Measurements from ENCODE around the gene PTPRN2. TPM values are rescaled to one million over a fixed set of nuclear protein-coding genes. Genes with fewer than 3 reads are reported as not detected.

Gene PTPRN2
- total RNA-seq, 1 donor from 2014 or later = 2.4 TPM

GRCh38 chr7:158403013-158403821, 184.4 kb downstream of the PTPRN2 start:
- DNase-seq (ENCODE audit: low read depth in 2 of 2) = no peak

DNA sequence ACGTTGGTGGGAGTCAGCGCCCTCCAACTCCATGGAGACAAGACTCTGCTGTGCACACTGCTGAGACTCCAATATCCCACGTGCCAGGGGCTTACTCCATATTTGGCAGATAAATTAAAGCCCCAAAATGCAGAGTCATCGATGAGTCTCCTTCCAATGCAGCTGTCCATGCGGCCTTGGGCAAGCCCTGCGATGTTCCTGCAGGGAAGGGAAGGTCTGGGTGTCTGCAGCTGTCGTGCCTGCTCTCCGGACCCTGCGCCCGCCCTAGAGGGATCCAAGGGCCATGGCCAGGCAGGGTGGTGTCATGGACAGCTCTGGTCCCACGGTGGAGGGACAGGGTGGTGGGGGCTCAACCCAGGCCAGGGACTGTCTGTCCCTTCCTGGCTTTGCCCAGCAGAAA, 185.2 kb downstream of the PTPRN2 start:
- no peak for DNase-seq (ENCODE audit: low read depth in 2 of 2)

DNA sequence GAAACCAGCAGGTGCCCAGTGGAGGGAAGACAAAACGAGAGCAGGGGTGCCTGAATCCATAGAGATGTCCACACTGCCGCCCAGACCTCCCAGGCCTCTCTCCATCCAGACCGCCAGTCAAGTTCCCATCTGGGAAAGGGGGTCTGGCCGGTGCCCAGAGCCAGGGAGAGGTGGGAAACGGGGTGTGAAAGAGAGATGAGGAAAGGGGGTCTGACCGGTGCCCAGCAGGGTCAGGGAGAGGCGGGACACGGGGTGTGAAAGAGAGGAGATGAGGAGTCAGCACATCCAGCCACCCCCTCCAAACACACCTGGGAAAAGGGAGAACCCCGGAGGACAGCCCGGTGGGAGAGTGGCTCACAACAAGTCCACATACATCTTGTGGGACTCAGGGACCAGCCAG, 185.8 kb downstream of the PTPRN2 start:
- DNase-seq (ENCODE audit: low read depth in 2 of 2) = no peak

GRCh38 chr7:158401295-158401694, 186.3 kb downstream of the PTPRN2 start:
- DNase-seq (ENCODE audit: low read depth in 2 of 2) = no peak

GRCh38 chr7:158400601-158401225, 186.9 kb downstream of the PTPRN2 start:
- no peak for DNase-seq (ENCODE audit: low read depth in 2 of 2)

GRCh38 chr7:158399762-158400161, 187.9 kb downstream of the PTPRN2 start:
- DNase-seq (ENCODE audit: low read depth in 2 of 2) = no peak

GRCh38 chr7:158398750-158399149, 188.9 kb downstream of the PTPRN2 start:
- DNase-seq (ENCODE audit: low read depth in 2 of 2) = no peak

- DNase-seq (ENCODE audit: low read depth in 2 of 2) = no peak
These were observed 189.7 kb downstream of the PTPRN2 start for GRCh38 chr7:158397885-158398284.

DNA sequence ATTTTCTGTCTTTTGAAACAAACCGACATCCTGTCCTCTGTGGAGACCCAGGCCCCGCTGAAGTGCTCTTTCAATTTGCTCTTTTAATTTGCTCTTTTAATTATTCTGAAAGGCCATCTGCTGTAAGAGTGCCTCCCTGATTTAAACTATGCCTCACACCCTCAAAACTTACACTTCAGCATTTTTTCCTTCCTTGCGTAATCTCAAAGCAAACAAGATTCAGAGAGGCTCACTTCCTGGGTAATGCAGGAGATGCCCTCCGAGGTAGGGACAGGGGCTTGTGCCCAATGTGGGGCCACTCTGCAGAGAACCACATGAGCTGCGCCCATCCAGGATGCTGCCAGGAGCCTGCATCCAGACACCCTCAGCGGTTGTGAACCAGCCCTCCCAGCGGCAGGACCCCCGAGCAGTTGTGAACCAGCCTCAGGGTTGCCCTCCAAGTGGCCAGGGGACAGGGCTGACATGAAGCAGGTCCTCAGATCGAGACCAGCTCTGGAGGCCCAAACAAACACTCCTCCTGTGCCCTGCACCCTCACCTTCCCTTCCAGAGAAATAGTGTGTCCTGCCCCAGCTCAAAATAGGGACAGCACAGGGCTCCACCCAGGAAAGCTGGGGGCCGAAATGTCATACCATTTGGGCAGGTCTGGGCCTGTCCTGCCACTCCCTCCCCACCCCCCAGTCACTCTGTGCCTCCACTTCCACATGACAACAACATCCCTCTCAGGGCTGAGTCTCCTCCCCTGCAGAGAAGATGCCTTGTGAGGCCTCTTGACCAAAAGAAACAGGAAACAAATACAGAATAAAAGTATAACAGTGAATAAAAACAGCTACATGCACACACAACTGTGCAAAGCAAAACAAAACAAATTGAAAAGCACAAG, 190.4 kb downstream of the PTPRN2 start:
- DNase-seq (ENCODE audit: low read depth in 2 of 2) = no peak

DNA sequence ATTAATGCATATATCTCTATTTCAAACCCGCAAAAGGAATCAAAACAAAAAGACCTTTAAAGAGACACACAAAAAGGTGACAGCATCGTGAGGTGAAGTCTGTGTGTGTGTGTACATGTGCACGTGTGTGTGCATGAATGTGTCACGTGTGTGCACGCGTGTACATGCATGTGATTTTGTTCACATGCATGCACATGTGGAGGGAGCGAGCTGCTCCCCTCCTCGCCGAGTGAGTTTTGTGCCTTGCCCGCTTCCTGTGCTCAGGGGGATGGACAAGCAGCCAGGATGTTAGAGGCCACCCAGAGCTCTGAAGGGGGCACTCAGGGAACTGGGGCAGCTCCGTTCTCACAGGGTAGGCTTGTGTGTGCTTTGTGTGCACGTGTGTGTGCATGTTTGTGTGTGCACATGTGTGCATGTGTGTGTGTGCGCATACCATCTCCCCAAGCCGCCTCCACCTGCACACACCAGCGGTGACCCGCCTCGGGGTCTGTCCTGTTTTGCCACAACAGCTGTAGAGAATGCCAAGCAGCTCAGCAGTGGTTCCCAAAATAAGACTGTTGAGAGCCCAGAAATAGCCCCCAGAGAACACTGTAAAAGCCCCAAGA, 191.2 kb downstream of the PTPRN2 start:
- no peak for DNase-seq (ENCODE audit: low read depth in 2 of 2)

DNA sequence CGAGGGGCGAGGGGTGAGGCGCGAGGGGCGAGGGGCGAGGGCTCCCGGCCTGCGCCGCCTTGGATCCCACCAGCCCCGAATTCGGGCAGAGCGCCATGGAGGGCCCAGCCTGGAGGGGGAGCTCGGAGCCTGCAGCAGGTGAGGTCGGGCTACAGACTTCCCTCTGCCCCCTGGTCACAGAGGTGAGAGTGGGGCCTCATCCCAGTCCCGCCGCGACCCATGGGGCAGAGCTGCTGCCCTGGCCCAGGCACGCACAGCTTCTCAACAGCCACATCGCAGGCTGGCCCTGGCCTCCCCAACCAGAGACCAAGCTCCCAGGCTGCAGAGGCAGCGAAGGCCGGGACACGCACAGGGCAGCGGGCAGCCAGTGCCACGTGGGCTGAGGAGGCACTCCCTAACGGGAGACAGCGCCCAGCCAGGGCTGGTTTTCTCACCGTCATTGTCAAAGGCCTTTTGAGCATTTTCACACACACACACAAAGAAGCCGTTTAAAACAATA, 191.8 kb downstream of the PTPRN2 start:
- no peak for DNase-seq (ENCODE audit: low read depth in 2 of 2)

GRCh38 chr7:158395349-158395748, 192.3 kb downstream of the PTPRN2 start:
- no peak for DNase-seq (ENCODE audit: low read depth in 2 of 2)

DNA sequence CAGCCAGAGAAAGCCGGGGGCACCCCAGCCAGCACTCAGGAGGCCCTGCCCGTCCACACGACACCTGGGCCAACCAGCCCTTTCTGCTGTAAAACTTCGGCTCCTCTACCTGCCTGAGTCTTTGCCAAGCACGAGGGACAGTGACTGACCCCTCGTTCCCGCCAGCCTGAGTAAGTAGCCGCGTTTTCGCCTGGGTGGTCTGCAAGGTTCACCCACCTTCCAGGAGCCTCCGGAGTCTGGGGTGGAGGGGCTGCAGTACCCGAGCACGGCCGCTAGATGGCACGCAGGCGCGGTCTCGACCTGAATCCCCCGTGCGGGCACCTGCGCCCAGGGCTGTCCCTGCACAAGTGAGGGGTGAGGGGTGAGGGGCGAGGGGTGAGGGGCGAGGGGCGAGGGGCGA, 192.7 kb downstream of the PTPRN2 start:
- DNase-seq (ENCODE audit: low read depth in 2 of 2) = no peak

- no peak for DNase-seq (ENCODE audit: low read depth in 2 of 2)
These were observed 193.5 kb downstream of the PTPRN2 start for GRCh38 chr7:158393926-158394625.

DNA sequence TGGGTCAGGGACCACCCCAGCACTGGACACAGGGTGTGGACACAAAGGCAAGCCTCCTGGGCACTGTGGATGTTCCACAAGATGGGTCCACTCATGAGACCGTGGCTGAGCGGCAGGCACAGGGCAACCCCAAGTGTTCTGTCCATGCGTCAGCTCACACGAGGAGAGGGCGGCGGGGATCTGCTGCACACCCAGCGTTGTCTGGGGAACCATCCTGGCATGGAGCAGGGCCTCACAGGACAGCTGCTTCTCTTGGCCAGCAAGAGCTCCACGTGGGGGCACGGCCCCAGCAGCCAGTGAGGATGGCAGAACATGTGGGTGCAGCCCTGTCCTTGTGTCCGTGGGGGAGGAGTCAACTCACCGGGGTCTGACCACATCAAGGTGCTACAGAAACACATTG, 195.4 kb downstream of the PTPRN2 start:
- no peak for DNase-seq (ENCODE audit: low read depth in 2 of 2)

DNA sequence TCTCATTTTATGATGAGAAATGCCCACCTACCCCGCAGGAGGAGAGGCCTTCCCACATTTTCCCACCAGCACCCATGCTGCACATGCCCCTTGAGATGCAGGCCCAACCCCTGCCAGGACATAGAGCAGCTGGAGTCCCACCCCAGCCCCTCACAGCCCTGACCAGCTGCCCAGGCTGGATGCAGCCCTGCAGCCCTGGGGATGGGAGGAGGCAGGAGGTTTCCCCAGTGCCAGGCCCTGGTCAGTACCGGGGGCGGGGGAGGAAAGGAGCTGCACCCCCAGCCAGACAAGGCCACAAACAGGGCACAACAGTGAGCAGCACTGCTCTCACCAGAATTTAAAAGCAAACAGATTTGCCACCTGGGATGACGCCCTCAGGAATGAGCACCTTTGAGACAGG, 196.1 kb downstream of the PTPRN2 start:
- no peak for DNase-seq (ENCODE audit: low read depth in 2 of 2)

GRCh38 chr7:158391141-158391540, 196.5 kb downstream of the PTPRN2 start:
- no peak for DNase-seq (ENCODE audit: low read depth in 2 of 2)

GRCh38 chr7:158390460-158390859, 197.2 kb downstream of the PTPRN2 start:
- DNase-seq (ENCODE audit: low read depth in 2 of 2) = no peak

GRCh38 chr7:158389514-158390425, 197.9 kb downstream of the PTPRN2 start:
- no peak for DNase-seq (ENCODE audit: low read depth in 2 of 2)

DNA sequence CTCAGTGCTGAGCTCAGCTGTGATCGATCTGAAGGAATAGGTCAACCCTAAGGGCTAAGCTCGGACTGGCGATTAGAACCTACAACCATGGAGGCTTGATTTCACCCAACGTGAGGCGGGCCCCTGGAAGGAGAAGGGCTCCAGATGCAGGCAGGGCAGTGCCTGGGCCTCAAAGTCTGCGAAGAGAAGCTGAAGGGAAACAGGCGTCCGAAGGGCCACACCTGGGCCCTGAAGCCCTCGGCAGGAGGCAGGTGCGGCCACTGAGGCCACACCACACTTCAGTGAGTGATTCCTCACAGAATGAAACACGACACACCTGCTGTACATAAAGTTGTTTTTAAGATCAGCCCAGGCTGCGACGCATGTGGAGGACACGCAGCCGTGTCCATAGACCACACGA, 198.7 kb downstream of the PTPRN2 start:
- DNase-seq (ENCODE audit: low read depth in 2 of 2) = no peak
